H9 (cell line): Measurements from ENCODE around the gene TTLL1. TPM values are rescaled to one million over a fixed set of nuclear protein-coding genes. Genes with fewer than 3 reads are reported as not detected.

Experiments
- DNase-seq: peaks from one replicate; pipeline ENCODE4 v3.0.0-alpha.2; 2017
- H2AFZ ChIP-seq: one replicate; pipeline ENCODE4 v1.6.1; 2013; ENCODE audit warnings: mild to moderate bottlenecking, low read length, control low read depth, moderate library complexity
- H2AK5ac ChIP-seq: 2 replicates; pipeline ENCODE4 v1.6.1; 2013; ENCODE audit warnings: low read length, control low read depth, mixed read lengths; ENCODE audit not compliant: insufficient read length
- H2BK120ac ChIP-seq: one replicate; pipeline ENCODE4 v1.6.1; 2013; ENCODE audit warnings: low read depth, mild to moderate bottlenecking, low read length, control low read depth, inconsistent platforms; ENCODE audit not compliant: poor library complexity, severe bottlenecking
- H2BK12ac ChIP-seq: 2 replicates; pipeline ENCODE4 v1.6.1; 2013; ENCODE audit warnings: low read length, control low read depth, mixed read lengths, low read depth; ENCODE audit not compliant: insufficient read length
- H2BK15ac ChIP-seq: 2 replicates; pipeline ENCODE4 v1.6.1; 2013; ENCODE audit warnings: low read depth, low read length, control low read depth
- H2BK20ac ChIP-seq: one replicate; pipeline ENCODE4 v1.6.1; 2013; ENCODE audit warnings: low read depth, mild to moderate bottlenecking, low read length, control low read depth, inconsistent platforms; ENCODE audit not compliant: poor library complexity, severe bottlenecking
- H2BK5ac ChIP-seq: 2 replicates; pipeline ENCODE4 v1.6.1; 2013; ENCODE audit warnings: low read length, control low read depth, mixed read lengths; ENCODE audit not compliant: insufficient read length
- H3K14ac ChIP-seq: 2 replicates; pipeline ENCODE4 v1.6.1; 2013; ENCODE audit warnings: low read length, control low read depth; ENCODE audit not compliant: insufficient read depth
- H3K18ac ChIP-seq: 2 replicates; pipeline ENCODE4 v1.6.1; 2013; ENCODE audit warnings: low read depth, mild to moderate bottlenecking, mixed read lengths, low read length, control low read depth; ENCODE audit not compliant: insufficient read length
- H3K23ac ChIP-seq: 2 replicates; pipeline ENCODE4 v1.6.1; 2013; ENCODE audit warnings: low read length, control low read depth, mixed read lengths, low read depth; ENCODE audit not compliant: insufficient read length
- H3K23me2 ChIP-seq: 2 replicates; pipeline ENCODE4 v1.6.1; 2013; ENCODE audit warnings: low read depth, mild to moderate bottlenecking, mixed read lengths, low read length, control low read depth; ENCODE audit not compliant: insufficient read length, poor library complexity, severe bottlenecking
- H3K27ac ChIP-seq: 2 replicates; pipeline ENCODE4 v1.5.1; 2013; ENCODE audit warnings: low read length, control low read depth, mixed read lengths, low read depth; ENCODE audit not compliant: insufficient read length
- H3K27me3 ChIP-seq: 2 replicates; pipeline ENCODE4 v1.6.1; 2013; ENCODE audit warnings: low read length, control low read depth, inconsistent platforms; ENCODE audit not compliant: insufficient read depth
- H3K4ac ChIP-seq: 2 replicates; pipeline ENCODE4 v1.6.1; 2013; ENCODE audit warnings: low read depth, mild to moderate bottlenecking, control low read depth, inconsistent platforms, low read length, moderate library complexity
- H3K4me1 ChIP-seq: 2 replicates; pipeline ENCODE4 v1.6.1; 2013; ENCODE audit warnings: low read length, control low read depth, inconsistent platforms; ENCODE audit not compliant: insufficient read depth
- H3K4me2 ChIP-seq: 2 replicates; pipeline ENCODE4 v1.6.1; 2013; ENCODE audit warnings: low read length, control low read depth, mixed read lengths; ENCODE audit not compliant: insufficient read length, insufficient read depth
- H3K56ac ChIP-seq: 2 replicates; pipeline ENCODE4 v1.6.1; 2013; ENCODE audit warnings: low read depth, mild to moderate bottlenecking, mixed read lengths, low read length, control low read depth; ENCODE audit not compliant: insufficient read length
- H3K79me1 ChIP-seq: 2 replicates; pipeline ENCODE4 v1.6.1; 2013; ENCODE audit warnings: low read depth, mild to moderate bottlenecking, moderate library complexity, low read length, control low read depth, inconsistent platforms; ENCODE audit not compliant: insufficient read depth, poor library complexity, severe bottlenecking
- H3K79me2 ChIP-seq: 2 replicates; pipeline ENCODE4 v1.6.1; 2013; ENCODE audit warnings: low read length, control low read depth, inconsistent platforms; ENCODE audit not compliant: insufficient read depth
- H3K9ac ChIP-seq: 2 replicates; pipeline ENCODE4 v1.6.1; 2013; ENCODE audit warnings: low read length, control low read depth, mixed read lengths; ENCODE audit not compliant: insufficient read length; ENCODE audit errors: extremely low read depth
- H3K9me3 ChIP-seq: one replicate; pipeline ENCODE4 v1.6.1; 2013; ENCODE audit warnings: low read depth, low read length, inconsistent platforms; ENCODE audit not compliant: control insufficient read depth
- H3T11ph ChIP-seq: one replicate; pipeline ENCODE4 v1.6.1; 2013; ENCODE audit warnings: mild to moderate bottlenecking, low read length, control low read depth, inconsistent platforms
- H4K20me1 ChIP-seq: one replicate; pipeline ENCODE4 v1.6.1; 2013; ENCODE audit not compliant: control insufficient read depth, insufficient read length, insufficient read depth
- H4K5ac ChIP-seq: 2 replicates; pipeline ENCODE4 v1.6.1; 2013; ENCODE audit warnings: low read depth, mild to moderate bottlenecking, mixed read lengths, low read length, control low read depth; ENCODE audit not compliant: insufficient read length
- H4K8ac ChIP-seq: replicated peaks from 2 replicates; pipeline ENCODE4 v1.6.1; 2013; ENCODE audit warnings: low read length, control low read depth, mixed read lengths, low read depth; ENCODE audit not compliant: insufficient read length
- H4K91ac ChIP-seq: 2 replicates; pipeline ENCODE4 v1.6.1; 2013; ENCODE audit warnings: low read depth, mild to moderate bottlenecking, moderate library complexity, mixed read lengths, low read length, control low read depth; ENCODE audit not compliant: insufficient read length
- H3K27ac Mint-ChIP-seq, 3 experiments: 2 replicates in 2 of 3; 3 replicates in 1 of 3; pipeline ENCODE4 v1.8.0; 2020 to 2021; ENCODE audit warnings: mixed read lengths in 3 of 3, mild to moderate bottlenecking in 1 of 3, moderate library complexity in 1 of 3
- H3K27me3 Mint-ChIP-seq: 2 replicates; pipeline ENCODE4 v1.8.0; 2021; ENCODE audit warnings: low read depth, mild to moderate bottlenecking, moderate library complexity, mixed read lengths
- H3K36me3 Mint-ChIP-seq, 3 experiments: 2 replicates in 2 of 3; 3 replicates in 1 of 3; pipeline ENCODE4 v1.8.0; 2020 to 2021; ENCODE audit warnings: low read depth in 3 of 3, mixed read lengths in 3 of 3; ENCODE audit not compliant: insufficient read depth in 1 of 3
- H3K4me1 Mint-ChIP-seq, 2 experiments: 2 replicates each; pipeline ENCODE4 v1.8.0; 2020; ENCODE audit warnings: mixed read lengths in 2 of 2
- H3K4me3 Mint-ChIP-seq, 2 experiments: 2 replicates in 1 of 2; 3 replicates in 1 of 2; pipeline ENCODE4 v1.8.0; 2020 to 2021; ENCODE audit warnings: mild to moderate bottlenecking in 2 of 2, mixed read lengths in 2 of 2, moderate library complexity in 1 of 2
- H3K9me3 Mint-ChIP-seq, 2 experiments: 2 replicates in 1 of 2; 3 replicates in 1 of 2; pipeline ENCODE4 v1.8.0; 2020; ENCODE audit warnings: mild to moderate bottlenecking in 2 of 2, mixed read lengths in 2 of 2, moderate library complexity in 1 of 2
- WGBS: extraction: QIAGEN DNeasy Blood & Tissue Kit; methylation state at CpG from one replicate; pipeline ENCODE4 v1.1.7; 2013; ENCODE audit warnings: missing lambda C conversion rate, low lambda C conversion rate, mixed read lengths; ENCODE audit not compliant: insufficient read length; ENCODE audit errors: extremely low coverage; 5-methylcytosine and 5-hydroxymethylcytosine counted together
- total RNA-seq: library from RNA; stranded (reverse); gene quantifications from 2 replicates; pipeline ENCODE4 v1.2.1, GENCODE V29; 2021
- TF ChIP-seq, protein P1 (sequence below): fragments of 200-600 bp; sonication (generic); conservative IDR thresholded peaks from 3 replicates; pipeline ENCODE4 v1.8.0; 2021; ENCODE audit warnings: antibody characterized with exemption, mild to moderate bottlenecking

Gene TTLL1
- total RNA-seq, 1 experiment from 2014 or later: 4.1 TPM

- Histone ChIP-seq H3K56ac (no peak overlapping the region), H2AK5ac (no peak overlapping the region), H2BK12ac (no peak overlapping the region), H3K79me1 (peaks cover 3% of the 10 kb centered on the region), H3K79me2 (peaks cover 48% of the 10 kb centered on the region; the same call in 1 of the 2 replicates), H3K23ac (no peak overlapping the region), H2BK20ac (no peak overlapping the region), H2AFZ (no peak overlapping the region), H3K9me3 (no peaks in the 10 kb centered on the region), H4K8ac (no peak overlapping the region), H3K4ac (no peak overlapping the region), H3T11ph (no peak overlapping the region), H3K4me2 (no peak overlapping the region), H4K91ac (no peak overlapping the region), H3K18ac (no peak overlapping the region), H4K5ac (no peak overlapping the region), H3K9ac (no peak overlapping the region), H2BK15ac (no peak overlapping the region), H3K4me1 (peaks cover 10% of the 10 kb centered on the region; the same call in 1 of the 2 replicates), H3K14ac (no peak overlapping the region), H2BK120ac (no peak overlapping the region), H3K23me2 (no peaks in the 10 kb centered on the region), H3K27me3 (no peaks in the 10 kb centered on the region), H4K20me1 (no peaks in the 10 kb centered on the region), H3K27ac (no peak overlapping the region), H2BK5ac (no peak overlapping the region)
- H3K9me3 Mint-ChIP-seq: no peaks in the 10 kb centered on the region
- peaks cover 3 to 9% (median 4%) of the 10 kb centered on the region in 3 experiments; a peak in 6 of 7 replicates for H3K36me3 Mint-ChIP-seq
- no peaks in the 10 kb centered on the region for H3K27me3 Mint-ChIP-seq
- H3K4me1 Mint-ChIP-seq: peaks cover 67 to 68% of the 10 kb centered on the region in 2 experiments
- WGBS: no CpG with 5 or more reads among the region's 7 CpGs
- no peak for DNase-seq
- peak overlapping the region; percentile 48 to 72 (median 55); a peak in 3 of 7 replicates for H3K27ac Mint-ChIP-seq
- no peak overlapping the region for H3K4me3 Mint-ChIP-seq
- TF ChIP-seq, protein P1, sequence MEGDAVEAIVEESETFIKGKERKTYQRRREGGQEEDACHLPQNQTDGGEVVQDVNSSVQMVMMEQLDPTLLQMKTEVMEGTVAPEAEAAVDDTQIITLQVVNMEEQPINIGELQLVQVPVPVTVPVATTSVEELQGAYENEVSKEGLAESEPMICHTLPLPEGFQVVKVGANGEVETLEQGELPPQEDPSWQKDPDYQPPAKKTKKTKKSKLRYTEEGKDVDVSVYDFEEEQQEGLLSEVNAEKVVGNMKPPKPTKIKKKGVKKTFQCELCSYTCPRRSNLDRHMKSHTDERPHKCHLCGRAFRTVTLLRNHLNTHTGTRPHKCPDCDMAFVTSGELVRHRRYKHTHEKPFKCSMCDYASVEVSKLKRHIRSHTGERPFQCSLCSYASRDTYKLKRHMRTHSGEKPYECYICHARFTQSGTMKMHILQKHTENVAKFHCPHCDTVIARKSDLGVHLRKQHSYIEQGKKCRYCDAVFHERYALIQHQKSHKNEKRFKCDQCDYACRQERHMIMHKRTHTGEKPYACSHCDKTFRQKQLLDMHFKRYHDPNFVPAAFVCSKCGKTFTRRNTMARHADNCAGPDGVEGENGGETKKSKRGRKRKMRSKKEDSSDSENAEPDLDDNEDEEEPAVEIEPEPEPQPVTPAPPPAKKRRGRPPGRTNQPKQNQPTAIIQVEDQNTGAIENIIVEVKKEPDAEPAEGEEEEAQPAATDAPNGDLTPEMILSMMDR: no peak
Measured at GRCh38 chr22:43006753-43007152, 82.4 kb downstream of the TTLL1 start.
